H4 (cell line): ENCODE measurements around the gene GOLGA6D. TPM values are rescaled to one million over a fixed set of nuclear protein-coding genes. Genes with fewer than 3 reads are reported as not detected.
"Not testable (repeated sequence)": the region's sequence is repeated elsewhere in the genome, so short reads cannot be mapped to it uniquely, and the experiment has no call there.

ENCODE experiments used
- DNase-seq: peaks from one replicate; pipeline ENCODE4 v3.0.0-alpha.2; 2015; ENCODE audit warnings: low spot score
- total RNA-seq: library from RNA; depleted of rRNA; stranded (reverse); fragments of >200 nt; shearing (Covaris generic); gene quantifications from 2 replicates; pipeline ENCODE4 v1.2.3, GENCODE V29; 2014

Gene GOLGA6D
- total RNA-seq, 1 experiment from 2014 or later, result not detected

GRCh38 chr15:75284152-75284551 is 1.5 kb downstream of the GOLGA6D start:
- not testable (repeated sequence) for DNase-seq

- not testable (repeated sequence) for DNase-seq
These were observed 11.0 kb downstream of the GOLGA6D start for GRCh38 chr15:75293660-75294059.

GRCh38 chr15:75298541-75299310 is 16.1 kb downstream of the GOLGA6D start:
- not testable (repeated sequence) for DNase-seq

GRCh38 chr15:75299311-75299688 is 16.7 kb downstream of the GOLGA6D start:
- not testable (repeated sequence) for DNase-seq

GRCh38 chr15:75300026-75300425 is 17.4 kb downstream of the GOLGA6D start:
- DNase-seq, result not testable (repeated sequence)

GRCh38 chr15:75302318-75302717 is 19.7 kb downstream of the GOLGA6D start:
- DNase-seq, result no peak

GRCh38 chr15:75302753-75303152 is 20.1 kb downstream of the GOLGA6D start:
- DNase-seq, result not testable (repeated sequence)

- DNase-seq, result no peak
These were observed 23.6 kb downstream of the GOLGA6D start for GRCh38 chr15:75306188-75306587.

- peak; percentile 72 for DNase-seq
These were observed 25.2 kb downstream of the GOLGA6D start for GRCh38 chr15:75307778-75308390.

GRCh38 chr15:75309711-75310110 is 27.1 kb downstream of the GOLGA6D start:
- DNase-seq, result no peak

GRCh38 chr15:75312548-75312947 is 29.9 kb downstream of the GOLGA6D start:
- peak; percentile 39 for DNase-seq

GRCh38 chr15:75313116-75313845 is 30.6 kb downstream of the GOLGA6D start:
- no peak for DNase-seq

- DNase-seq, result no peak
These were observed 32.1 kb downstream of the GOLGA6D start for GRCh38 chr15:75314552-75315290.

GRCh38 chr15:75319231-75319897 is 36.7 kb downstream of the GOLGA6D start:
- not testable (repeated sequence) for DNase-seq

GRCh38 chr15:75321711-75322110 is 39.1 kb downstream of the GOLGA6D start:
- no peak for DNase-seq

- DNase-seq, result no peak
These were observed 43.3 kb downstream of the GOLGA6D start for GRCh38 chr15:75325922-75326321.

GRCh38 chr15:75327005-75327404 is 44.4 kb downstream of the GOLGA6D start:
- DNase-seq, result no peak

GRCh38 chr15:75327491-75327890 is 44.9 kb downstream of the GOLGA6D start:
- DNase-seq, result no peak

GRCh38 chr15:75328493-75329314 is 46.1 kb downstream of the GOLGA6D start:
- no peak for DNase-seq

- no peak for DNase-seq
These were observed 46.9 kb downstream of the GOLGA6D start for GRCh38 chr15:75329571-75329970.
